Tibial nerve (tissue), 4 donors: ENCODE data around the gene TRDN.

Experiments used
- EP300 ChIP-seq, 2 donors: sonication (generic); formaldehyde crosslinking; IDR thresholded peaks; one replicate each; pipeline ENCODE4 v1.6.1; 2017; ENCODE audit warnings: antibody characterized with exemption in 2 of 2, mild to moderate bottlenecking in 1 of 2
- POLR2A ChIP-seq, 2 donors: fragments of 450-650 bp; IDR thresholded peaks; one replicate each; pipeline ENCODE4 v1.6.1; 2017; ENCODE audit warnings: antibody characterized with exemption in 2 of 2, mild to moderate bottlenecking in 2 of 2, moderate library complexity in 2 of 2
- TF ChIP-seq, protein P1 (sequence below), 5 experiments: fragments of 200-600 bp in 3 of 5; fragments of 450-650 bp in 2 of 5; sonication (generic) in 3 of 5; IDR thresholded peaks; one replicate each; pipeline ENCODE4 v1.5.1; 2016 to 2019; ENCODE audit warnings: antibody characterized with exemption in 5 of 5, mild to moderate bottlenecking in 3 of 5, moderate library complexity in 2 of 5

DNA sequence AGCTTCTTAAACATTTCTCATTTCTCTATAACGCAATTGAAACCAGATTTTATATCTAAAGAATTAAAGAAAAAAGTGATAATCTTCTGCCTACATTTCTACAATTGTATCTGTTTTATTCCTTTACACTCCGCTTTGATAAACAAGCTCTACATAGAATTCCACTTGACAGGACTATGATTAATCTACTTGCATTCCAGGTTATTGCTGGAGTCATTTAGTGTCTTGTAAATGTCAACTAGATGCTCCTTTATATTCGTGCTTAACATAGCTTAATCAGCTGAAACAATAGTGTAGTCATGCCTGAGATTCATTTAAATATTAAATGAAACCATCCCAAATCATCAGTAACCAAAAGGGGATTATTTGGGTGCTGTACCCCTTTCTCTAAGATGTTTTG lies 284.0 kb downstream of the TRDN start:
- TF ChIP-seq, protein P1, sequence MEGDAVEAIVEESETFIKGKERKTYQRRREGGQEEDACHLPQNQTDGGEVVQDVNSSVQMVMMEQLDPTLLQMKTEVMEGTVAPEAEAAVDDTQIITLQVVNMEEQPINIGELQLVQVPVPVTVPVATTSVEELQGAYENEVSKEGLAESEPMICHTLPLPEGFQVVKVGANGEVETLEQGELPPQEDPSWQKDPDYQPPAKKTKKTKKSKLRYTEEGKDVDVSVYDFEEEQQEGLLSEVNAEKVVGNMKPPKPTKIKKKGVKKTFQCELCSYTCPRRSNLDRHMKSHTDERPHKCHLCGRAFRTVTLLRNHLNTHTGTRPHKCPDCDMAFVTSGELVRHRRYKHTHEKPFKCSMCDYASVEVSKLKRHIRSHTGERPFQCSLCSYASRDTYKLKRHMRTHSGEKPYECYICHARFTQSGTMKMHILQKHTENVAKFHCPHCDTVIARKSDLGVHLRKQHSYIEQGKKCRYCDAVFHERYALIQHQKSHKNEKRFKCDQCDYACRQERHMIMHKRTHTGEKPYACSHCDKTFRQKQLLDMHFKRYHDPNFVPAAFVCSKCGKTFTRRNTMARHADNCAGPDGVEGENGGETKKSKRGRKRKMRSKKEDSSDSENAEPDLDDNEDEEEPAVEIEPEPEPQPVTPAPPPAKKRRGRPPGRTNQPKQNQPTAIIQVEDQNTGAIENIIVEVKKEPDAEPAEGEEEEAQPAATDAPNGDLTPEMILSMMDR (IDR thresholded peaks at IDR 0.05) = no peak
- no peak for TF ChIP-seq POLR2A (IDR thresholded peaks at IDR 0.05)
- no peak for TF ChIP-seq EP300 (IDR thresholded peaks at IDR 0.05)
